Measurements from ENCODE around the gene KRTAP4-4.
"Not testable (repeated sequence)": the region's sequence is repeated elsewhere in the genome, so short reads cannot be mapped to it uniquely, and the experiment has no call there.

KRTAP4-4 gene

DNA sequence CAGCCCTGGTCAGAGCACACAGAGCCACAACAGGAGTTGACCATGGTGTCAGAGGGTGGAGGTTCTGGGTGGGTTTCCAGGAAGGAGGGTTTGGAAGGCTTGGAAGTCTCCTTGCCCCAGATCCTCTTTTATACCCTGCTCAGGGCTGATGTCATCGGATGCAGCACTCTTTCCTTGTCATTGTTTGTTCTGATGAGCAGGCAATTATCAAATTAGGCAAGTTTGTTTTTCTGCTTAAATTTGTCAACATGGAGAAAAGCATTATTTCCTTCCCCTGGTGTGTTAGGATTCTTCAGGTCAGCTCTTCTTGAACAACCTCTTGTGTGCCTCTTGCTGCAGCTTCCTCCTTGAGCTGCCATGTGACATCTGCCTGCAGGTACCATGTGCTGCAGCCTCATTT is at the start of gene KRTAP4-4:
Gene KRTAP4-4, minus strand, starts transcription at position 101 of the 400 bp plus-strand sequence. Its CDS starts 57 bp downstream, at position 44.
- Mint-ChIP-seq H3K36me3 (no peaks in the 10 kb centered on the region), H3K9me3 (no peaks in the 10 kb centered on the region), H3K4me3 (no peak within 1 kb of the TSS), H3K4me1 (peaks cover 7 to 15% of the 10 kb centered on the region in 2 donors), H3K27ac (no peak within 1 kb of the TSS), H3K27me3 (peaks cover 0 to 10% of the 10 kb centered on the region in 2 donors)
- no peak for DNase-seq
- ATAC-seq (replicated peaks), result no peak

GRCh38 chr17:41199421-41200078 is 39.0 kb upstream of the KRTAP4-4 start:
- Mint-ChIP-seq H3K36me3 (no peaks in the 10 kb centered on the region), H3K9me3 (peaks cover 0 to 4% of the 10 kb centered on the region in 2 donors), H3K27me3 (peaks cover 0 to 6% of the 10 kb centered on the region in 2 donors), H3K4me1 (peaks cover 0 to 2% of the 10 kb centered on the region in 2 donors), H3K27ac (no peak overlapping the region), H3K4me3 (no peak overlapping the region)
- no peak for DNase-seq
- ATAC-seq (replicated peaks), result no peak

DNA sequence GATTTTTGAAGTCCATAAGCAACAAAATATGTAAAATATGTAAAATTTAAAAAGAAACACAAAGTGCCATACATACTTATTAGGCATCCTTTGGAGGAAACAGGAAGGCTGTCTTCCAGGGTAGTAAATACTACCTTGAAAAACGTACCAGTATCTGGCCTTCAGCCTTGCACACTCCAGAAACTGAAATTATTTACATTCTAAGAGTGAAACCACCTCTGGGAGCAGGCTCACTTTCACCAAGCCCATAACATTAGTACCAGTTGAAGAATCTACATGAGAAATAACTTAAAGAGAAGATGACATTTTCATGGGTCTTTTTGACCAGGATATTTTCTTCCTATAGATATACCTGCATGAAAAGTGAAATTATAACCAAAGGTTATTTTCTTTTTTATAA is 35.5 kb upstream of the KRTAP4-4 start:
- Mint-ChIP-seq H3K36me3 (no peaks in the 10 kb centered on the region), H3K4me3 (no peak overlapping the region), H3K27ac (no peak overlapping the region), H3K4me1 (peaks cover 0 to 2% of the 10 kb centered on the region in 2 donors), H3K9me3 (peaks cover 0 to 7% of the 10 kb centered on the region in 2 donors), H3K27me3 (peaks cover 3 to 18% of the 10 kb centered on the region in 2 donors)
- ATAC-seq (replicated peaks), result no peak
- DNase-seq, result no peak

- no peak for ATAC-seq (replicated peaks)
- Mint-ChIP-seq H3K4me1 (no peaks in the 10 kb centered on the region), H3K27me3 (peaks cover 15 to 34% of the 10 kb centered on the region in 2 donors), H3K27ac (no peak overlapping the region), H3K4me3 (no peak overlapping the region), H3K9me3 (peaks cover 0 to 3% of the 10 kb centered on the region in 2 donors), H3K36me3 (no peaks in the 10 kb centered on the region)
- no peak for DNase-seq
These were observed 29.8 kb upstream of the KRTAP4-4 start for GRCh38 chr17:41190328-41190727.

GRCh38 chr17:41189837-41190318 is 29.3 kb upstream of the KRTAP4-4 start, which contains the start of gene KRTAP9-1:
TSS of gene KRTAP9-1 (plus strand) at chr17:41189887. CDS start at chr17:41189887, 0 bp downstream.
- not testable (repeated sequence) for DNase-seq; ATAC-seq (replicated peaks); H3K4me3 Mint-ChIP-seq; H3K9me3 Mint-ChIP-seq; H3K27ac Mint-ChIP-seq; H3K4me1 Mint-ChIP-seq; H3K36me3 Mint-ChIP-seq
- peaks cover 15 to 34% of the 10 kb centered on the region in 2 donors for H3K27me3 Mint-ChIP-seq

DNA sequence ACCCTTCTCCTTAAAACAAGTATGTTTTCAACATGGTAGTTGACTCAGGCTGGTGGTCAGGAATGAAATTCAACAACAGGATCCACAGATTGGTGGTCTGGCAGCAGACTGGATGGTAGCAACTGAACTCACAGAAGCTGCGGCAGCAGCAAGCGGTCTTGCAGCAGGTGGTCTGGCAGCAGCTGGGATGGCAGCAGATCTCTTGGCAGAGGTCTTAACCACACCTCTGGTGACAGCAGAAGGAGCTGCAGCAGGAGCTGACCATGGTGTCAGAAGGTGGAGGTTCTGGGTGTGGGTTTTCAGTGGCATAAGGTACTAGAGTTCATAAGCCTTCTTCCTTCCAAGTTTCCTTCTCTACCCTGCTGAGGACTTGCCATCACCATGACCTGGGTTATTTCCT is 26.3 kb upstream of the KRTAP4-4 start:
- H3K4me1 Mint-ChIP-seq, result no peaks in the 10 kb centered on the region

DNA sequence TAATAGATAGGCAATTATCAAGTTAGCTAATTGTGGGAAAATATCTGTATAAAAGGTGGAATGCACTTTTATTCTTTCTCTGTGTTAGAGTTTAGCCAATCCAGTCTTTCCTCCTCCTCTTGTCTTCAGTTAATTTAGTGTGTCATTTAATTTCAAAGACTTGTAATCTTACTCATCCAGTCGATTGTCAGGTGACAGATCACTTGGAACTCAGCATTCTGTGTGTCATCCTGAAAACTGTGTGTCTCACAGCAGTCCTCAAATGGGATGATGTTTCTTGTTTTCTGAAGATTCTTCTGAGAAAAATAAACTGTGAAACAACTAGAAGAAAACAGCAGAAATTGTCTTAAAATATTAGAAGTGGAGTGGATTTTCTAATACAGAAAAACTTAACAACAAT is 24.5 kb upstream of the KRTAP4-4 start:
- DNase-seq (no peak), ATAC-seq (replicated peaks) (no peak)
- no peak overlapping the region for H3K27ac Mint-ChIP-seq
- H3K9me3 Mint-ChIP-seq, result no peaks in the 10 kb centered on the region
- H3K4me1 Mint-ChIP-seq, result no peaks in the 10 kb centered on the region
- H3K4me3 Mint-ChIP-seq, result no peak overlapping the region
- H3K36me3 Mint-ChIP-seq, result no peaks in the 10 kb centered on the region
- H3K27me3 Mint-ChIP-seq, result peaks cover 3 to 17% of the 10 kb centered on the region in 2 donors

More for the DNA sequence above, 26.3 kb upstream of the KRTAP4-4 start:
- ATAC-seq (replicated peaks), result no peak
- H3K36me3 Mint-ChIP-seq, result no peaks in the 10 kb centered on the region
- H3K4me3 Mint-ChIP-seq, result no peak overlapping the region
- H3K27me3 Mint-ChIP-seq, result peaks cover 15 to 35% of the 10 kb centered on the region in 2 donors
- H3K27ac Mint-ChIP-seq, result no peak overlapping the region
- DNase-seq, result no peak
- no peaks in the 10 kb centered on the region for H3K9me3 Mint-ChIP-seq

DNA sequence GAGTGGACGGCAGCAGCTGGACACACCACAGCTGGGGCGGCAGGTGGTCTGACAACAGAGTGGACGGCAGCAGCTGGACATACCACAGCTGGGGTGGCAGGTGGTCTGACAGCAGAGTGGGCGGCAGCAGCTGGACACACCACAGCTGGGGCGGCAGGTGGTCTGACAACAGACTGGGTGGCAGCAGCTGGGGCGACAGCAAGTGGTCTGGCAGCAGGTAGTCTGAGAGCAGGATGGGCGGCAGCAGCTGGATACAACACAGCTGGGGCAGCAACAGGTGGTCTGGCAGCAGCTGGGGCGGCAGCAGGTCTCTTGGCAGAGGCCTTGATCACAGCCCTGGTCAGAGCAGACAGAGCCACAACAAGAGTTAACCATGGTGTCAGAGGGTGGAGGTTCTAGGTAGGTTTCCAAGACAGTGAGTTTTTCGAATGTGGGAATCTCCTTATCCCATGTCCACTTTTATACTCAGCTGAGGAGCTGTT is 24.0 kb upstream of the KRTAP4-4 start, which contains the start of gene KRTAP4-1:
Gene KRTAP4-1, minus strand, starts transcription at position 432 of the 482 bp plus-strand sequence. Its CDS starts 57 bp downstream, at position 375.
- Mint-ChIP-seq H3K27ac (no peak within 1 kb of the TSS), H3K36me3 (no peaks in the 10 kb centered on the region)
- no peak for ATAC-seq (replicated peaks)

GRCh38 chr17:41178843-41179616 is 18.5 kb upstream of the KRTAP4-4 start:
- H3K27ac Mint-ChIP-seq, result no peak overlapping the region
- peaks cover 0 to under 1% of the 10 kb centered on the region in 2 donors for H3K27me3 Mint-ChIP-seq
- H3K4me3 Mint-ChIP-seq, result no peak overlapping the region
- ATAC-seq (replicated peaks) (no peak), DNase-seq (no peak)
- no peaks in the 10 kb centered on the region for H3K36me3 Mint-ChIP-seq
- peaks cover 31 to 42% of the 10 kb centered on the region in 2 donors for H3K4me1 Mint-ChIP-seq
- peaks cover 0 to 1% of the 10 kb centered on the region in 2 donors for H3K9me3 Mint-ChIP-seq

More for the DNA sequence above, 24.0 kb upstream of the KRTAP4-4 start, which contains the start of gene KRTAP4-1:
- peaks cover 0 to 15% of the 10 kb centered on the region in 2 donors for H3K27me3 Mint-ChIP-seq
- no peak for DNase-seq
- no peaks in the 10 kb centered on the region for H3K4me1 Mint-ChIP-seq
- no peak within 1 kb of the TSS for H3K4me3 Mint-ChIP-seq
- H3K9me3 Mint-ChIP-seq, result no peaks in the 10 kb centered on the region

GRCh38 chr17:41178341-41178740 is 17.8 kb upstream of the KRTAP4-4 start:
- Mint-ChIP-seq H3K9me3 (peaks cover 0 to 1% of the 10 kb centered on the region in 2 donors), H3K36me3 (no peaks in the 10 kb centered on the region), H3K4me1 (peaks cover 33 to 42% of the 10 kb centered on the region in 2 donors), H3K27me3 (no peaks in the 10 kb centered on the region), H3K4me3 (no peak overlapping the region), H3K27ac (peak overlapping the region; percentile 25)
- peak; percentile 37 to 48 for ATAC-seq (replicated peaks)
- DNase-seq, result no peak

DNA sequence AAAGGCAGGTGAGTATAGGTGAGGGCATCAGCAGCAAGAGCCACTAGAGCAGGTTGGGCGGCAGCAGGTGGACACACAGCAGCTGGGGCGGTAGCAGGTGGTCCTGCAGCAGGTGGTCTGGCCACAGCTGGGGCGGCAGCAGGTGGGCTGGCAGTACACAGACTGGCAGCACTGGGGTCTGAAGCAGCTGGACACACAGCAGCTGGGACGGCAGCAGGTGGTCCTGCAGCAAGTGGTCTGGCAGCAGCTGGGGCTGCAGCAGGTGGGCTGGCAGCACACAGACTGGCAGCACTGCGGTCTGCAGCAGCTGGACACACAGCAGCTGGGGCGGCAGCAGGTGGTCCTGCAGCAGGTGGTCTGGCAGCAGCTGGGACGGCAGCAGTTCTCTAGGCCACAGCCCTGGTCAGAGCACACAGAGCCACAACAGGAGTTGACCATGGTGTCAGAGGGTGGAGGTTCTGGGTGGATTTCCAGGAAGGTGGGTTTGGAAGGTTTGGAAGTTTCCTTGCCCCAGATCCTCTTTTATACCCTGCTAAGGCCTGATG is 17.3 kb upstream of the KRTAP4-4 start, which contains the start of gene KRTAP4-2:
Gene KRTAP4-2, minus strand, starts transcription at position 495 of the 545 bp plus-strand sequence. Its CDS starts 57 bp downstream, at position 438.
- Mint-ChIP-seq H3K36me3 (no peaks in the 10 kb centered on the region), H3K27me3 (no peaks in the 10 kb centered on the region), H3K4me1 (peaks cover 34 to 43% of the 10 kb centered on the region in 2 donors), H3K9me3 (peaks cover 0 to 1% of the 10 kb centered on the region in 2 donors), H3K27ac (peak within 1 kb of the TSS; percentile 81), H3K4me3 (peak within 1 kb of the TSS in 1 of 2 donors; percentile 7)
- ATAC-seq (replicated peaks) (no peak), DNase-seq (no peak)

DNA sequence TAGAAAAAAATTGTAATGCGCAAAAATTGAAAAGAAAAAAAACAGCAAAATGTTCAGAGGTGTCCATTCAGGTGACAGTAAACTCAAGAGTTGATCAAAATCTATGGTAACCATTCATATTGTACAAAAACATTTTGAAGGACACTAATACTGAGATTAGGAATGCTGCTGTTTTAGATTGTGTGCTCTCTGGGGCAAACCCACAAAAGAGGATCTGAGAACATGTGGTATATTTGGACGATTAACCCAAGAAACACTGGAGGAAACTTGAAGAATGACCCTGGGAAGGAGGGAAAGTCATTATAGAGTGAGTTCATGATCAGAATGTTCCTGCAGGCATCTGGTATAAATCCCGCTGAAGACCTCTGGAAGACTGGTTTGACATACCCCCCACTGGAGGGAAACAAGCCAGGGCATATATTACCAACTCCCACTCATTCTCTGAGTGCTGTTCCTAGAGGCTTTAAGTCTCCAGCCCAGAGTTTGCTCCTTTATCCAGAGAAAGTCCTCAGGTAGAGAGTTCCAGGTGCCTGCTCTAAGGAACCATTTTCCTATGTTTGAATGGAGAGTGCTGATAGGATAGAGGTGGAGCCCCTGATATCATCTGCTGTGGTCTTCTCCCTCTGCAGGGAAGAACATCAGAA is 16.3 kb upstream of the KRTAP4-4 start:
- peak; percentile 19 for DNase-seq
- Mint-ChIP-seq H3K4me3 (no peak overlapping the region), H3K36me3 (no peaks in the 10 kb centered on the region), H3K27me3 (no peaks in the 10 kb centered on the region), H3K4me1 (peaks cover 39 to 51% of the 10 kb centered on the region in 2 donors), H3K9me3 (peaks cover 0 to 1% of the 10 kb centered on the region in 2 donors), H3K27ac (peak overlapping the region; percentile 65)
- peak; percentile 95 to 96 for ATAC-seq (replicated peaks)

DNA sequence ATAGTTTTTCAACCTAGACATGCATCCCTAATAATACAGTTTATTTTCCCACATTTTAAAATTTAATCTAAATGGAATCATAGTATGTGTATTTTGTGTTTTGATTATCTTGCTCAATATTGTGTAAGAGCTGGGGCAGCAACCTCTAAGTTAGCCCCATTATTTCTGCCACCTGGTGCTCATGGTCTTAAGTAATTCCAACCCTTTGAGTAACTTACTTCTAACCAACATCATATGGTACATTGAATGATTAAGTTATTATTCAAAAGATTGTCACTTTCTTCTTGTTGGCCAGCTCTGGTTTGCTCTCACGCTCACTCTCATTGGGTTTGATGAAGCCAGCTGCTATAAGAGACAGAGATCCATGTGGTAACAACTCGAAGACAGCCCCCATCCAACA is 11.3 kb upstream of the KRTAP4-4 start:
- no peak overlapping the region for H3K4me3 Mint-ChIP-seq
- no peak for DNase-seq
- ATAC-seq (replicated peaks), result no peak
- H3K27me3 Mint-ChIP-seq, result no peaks in the 10 kb centered on the region
- H3K9me3 Mint-ChIP-seq, result peaks cover 2 to 4% of the 10 kb centered on the region in 2 donors
- no peaks in the 10 kb centered on the region for H3K36me3 Mint-ChIP-seq
- H3K4me1 Mint-ChIP-seq, result peaks cover 26 to 35% of the 10 kb centered on the region in 2 donors
- no peak overlapping the region for H3K27ac Mint-ChIP-seq
